WTC11 (cell line): ENCODE data around the gene TNIP2. TPM values are rescaled to one million over a fixed set of nuclear protein-coding genes. Genes with fewer than 3 reads are reported as not detected.

ENCODE experiments used
- ATAC-seq: fragments of 200-7000 bp; cut with Tn5 transposase; 2 replicates; pipeline ENCODE4 v1.10.0; 2021; ENCODE audit warnings: mild to moderate bottlenecking, moderate library complexity
- CTCF ChIA-PET: fragments of 300-600 bp; sonication (Branson Sonifier 250); formaldehyde crosslinking; loops from one replicate; lab custom pipeline; 2021; ENCODE audit warnings: antibody characterized with exemption; lab: Charles Lee
- POLR2A ChIA-PET: fragments of 350-600 bp; sonication (Branson Sonifier 250); formaldehyde crosslinking; loops from one replicate; lab custom pipeline; 2021; ENCODE audit warnings: antibody characterized with exemption; lab: Charles Lee
- DNase-seq: peaks from one replicate; pipeline ENCODE4 v3.0.0; 2021; ENCODE audit warnings: low spot score
- H3K27ac Mint-ChIP-seq: 2 replicates; pipeline ENCODE4 v1.8.0; 2021; ENCODE audit warnings: mixed read lengths
- H3K27me3 Mint-ChIP-seq: 2 replicates; pipeline ENCODE4 v1.8.0; 2021; ENCODE audit warnings: low read depth, mild to moderate bottlenecking, moderate library complexity, mixed read lengths
- H3K36me3 Mint-ChIP-seq: 2 replicates; pipeline ENCODE4 v1.8.0; 2021; ENCODE audit warnings: mixed read lengths
- H3K4me1 Mint-ChIP-seq: 2 replicates; pipeline ENCODE4 v1.8.0; 2022; ENCODE audit warnings: mixed read lengths
- H3K4me3 Mint-ChIP-seq: 2 replicates; pipeline ENCODE4 v1.8.0; 2021; ENCODE audit warnings: mild to moderate bottlenecking, moderate library complexity, mixed read lengths
- H3K9me3 Mint-ChIP-seq: 2 replicates; pipeline ENCODE4 v1.8.0; 2021; ENCODE audit warnings: mixed read lengths
- ATF1 ChIP-seq: sonication (generic); formaldehyde crosslinking; IDR thresholded peaks from 2 replicates; pipeline ENCODE4 v1.8.1; 2023; ENCODE audit warnings: mild to moderate bottlenecking, moderate library complexity, missing genetic modification reagents
- ATF2 ChIP-seq: sonication (generic); formaldehyde crosslinking; IDR thresholded peaks from 2 replicates; pipeline ENCODE4 v1.8.1; 2022; ENCODE audit warnings: low read depth, missing genetic modification reagents, borderline replicate concordance
- ATF3 ChIP-seq: sonication (generic); formaldehyde crosslinking; conservative IDR thresholded peaks from 2 replicates; pipeline ENCODE4 v1.8.1; 2022; ENCODE audit warnings: mild to moderate bottlenecking, missing genetic modification reagents
- CBFB ChIP-seq: sonication (generic); formaldehyde crosslinking; IDR thresholded peaks from 2 replicates; pipeline ENCODE4 v1.8.1; 2022; ENCODE audit warnings: mild to moderate bottlenecking, low read depth, missing genetic modification reagents
- ERG ChIP-seq: fragments of 250-450 bp; sonication (Bioruptor Pico); IDR thresholded peaks from 2 replicates; pipeline ENCODE4 v1.8.0; 2021; ENCODE audit warnings: mild to moderate bottlenecking
- ESRRA ChIP-seq: sonication (generic); formaldehyde crosslinking; IDR thresholded peaks from 2 replicates; pipeline ENCODE4 v1.8.1; 2022; ENCODE audit warnings: mild to moderate bottlenecking, missing genetic modification reagents, borderline replicate concordance
- ETV6 ChIP-seq: sonication (generic); formaldehyde crosslinking; IDR thresholded peaks from 2 replicates; pipeline ENCODE4 v1.8.1; 2022; ENCODE audit warnings: mild to moderate bottlenecking, missing genetic modification reagents
- GTF2I ChIP-seq: fragments of 250-450 bp; sonication (Bioruptor Pico); conservative IDR thresholded peaks from 2 replicates; pipeline ENCODE4 v1.4.0; 2021; ENCODE audit warnings: mild to moderate bottlenecking
- HMGXB4 ChIP-seq: sonication (generic); formaldehyde crosslinking; IDR thresholded peaks from 2 replicates; pipeline ENCODE4 v1.8.1; 2023; ENCODE audit warnings: mild to moderate bottlenecking, moderate library complexity, missing genetic modification reagents
- JUN ChIP-seq: sonication (generic); formaldehyde crosslinking; IDR thresholded peaks from 2 replicates; pipeline ENCODE4 v1.8.0; 2023; ENCODE audit warnings: mild to moderate bottlenecking, missing genetic modification reagents
- KAT7 ChIP-seq: sonication (generic); formaldehyde crosslinking; IDR thresholded peaks from 2 replicates; pipeline ENCODE4 v1.8.1; 2023; ENCODE audit warnings: missing genetic modification reagents, mild to moderate bottlenecking, borderline replicate concordance
- MLX ChIP-seq: sonication (generic); formaldehyde crosslinking; IDR thresholded peaks from 2 replicates; pipeline ENCODE4 v1.8.1; 2023; ENCODE audit warnings: mild to moderate bottlenecking, missing genetic modification reagents, moderate library complexity
- MYBL2 ChIP-seq: sonication (generic); formaldehyde crosslinking; IDR thresholded peaks from 2 replicates; pipeline ENCODE4 v1.8.1; 2023; ENCODE audit warnings: mild to moderate bottlenecking, moderate library complexity, missing genetic modification reagents
- NFYB ChIP-seq: sonication (generic); formaldehyde crosslinking; conservative IDR thresholded peaks from 2 replicates; pipeline ENCODE4 v1.8.0; 2022; ENCODE audit warnings: low read depth, missing genetic modification reagents
- OVOL2 ChIP-seq: fragments of 250-450 bp; sonication (Bioruptor Pico); IDR thresholded peaks from 2 replicates; pipeline ENCODE4 v1.9.0; 2021; ENCODE audit warnings: mild to moderate bottlenecking, borderline replicate concordance
- SMAD3 ChIP-seq: sonication (generic); formaldehyde crosslinking; IDR thresholded peaks from 2 replicates; pipeline ENCODE4 v1.8.0; 2022; ENCODE audit warnings: missing genetic modification reagents, mild to moderate bottlenecking, borderline replicate concordance
- TCF7 ChIP-seq: sonication (generic); formaldehyde crosslinking; IDR thresholded peaks from 2 replicates; pipeline ENCODE4 v1.8.0; 2022; ENCODE audit warnings: mild to moderate bottlenecking, low read depth, missing genetic modification reagents, moderate library complexity
- TEAD1 ChIP-seq: sonication (generic); formaldehyde crosslinking; IDR thresholded peaks from 2 replicates; pipeline ENCODE4 v1.8.0; 2022; ENCODE audit warnings: mild to moderate bottlenecking, missing genetic modification reagents
- USF1 ChIP-seq: sonication (generic); formaldehyde crosslinking; IDR thresholded peaks from 2 replicates; pipeline ENCODE4 v1.8.0; 2022; ENCODE audit warnings: mild to moderate bottlenecking, missing genetic modification reagents
- ZNF317 ChIP-seq: sonication (generic); formaldehyde crosslinking; IDR thresholded peaks from 2 replicates; pipeline ENCODE4 v1.8.1; 2023; ENCODE audit warnings: low read depth, mild to moderate bottlenecking, moderate library complexity, missing genetic modification reagents, borderline replicate concordance
- ZNF416 ChIP-seq: fragments of 250-450 bp; sonication (Bioruptor Pico); IDR thresholded peaks from 2 replicates; pipeline ENCODE4 v1.9.0; 2021; ENCODE audit warnings: mild to moderate bottlenecking, inconsistent platforms
- ZNF512 ChIP-seq: sonication (generic); formaldehyde crosslinking; IDR thresholded peaks from 2 replicates; pipeline ENCODE4 v1.8.1; 2022; ENCODE audit warnings: missing genetic modification reagents, borderline replicate concordance
- total RNA-seq: library from RNA; stranded (reverse); gene quantifications from 3 replicates; pipeline ENCODE4 v1.2.3, GENCODE V29; 2021
- TF ChIP-seq, protein P1 (sequence below): sonication (generic); formaldehyde crosslinking; IDR thresholded peaks from 2 replicates; pipeline ENCODE4 v1.8.1; 2023; ENCODE audit warnings: mild to moderate bottlenecking, missing genetic modification reagents, moderate library complexity

TNIP2 gene
- total RNA-seq, 1 experiment from 2014 or later = 44.4 TPM

GRCh38 chr4:2786152-2786671, 30.1 kb upstream of the TNIP2 start:
- no peak for DNase-seq
- POLR2A ChIA-PET = interaction anchor here (0.7 kb wide), 1 partner anchor 53 kb away, joined by 14 read pairs; no protein-coding TSS in a partner anchor
- no peak for TF ChIP-seq ZNF416 (CRISPR knock-in tag)
- TF ChIP-seq ESRRA (CRISPR knock-in tag) = no peak
- no peak for TF ChIP-seq ATF3
- TF ChIP-seq NFYB (CRISPR knock-in tag) = no peak
- TF ChIP-seq ETV6 (CRISPR knock-in tag) = no peak
- no peak for TF ChIP-seq OVOL2 (CRISPR knock-in tag)
- no peak for TF ChIP-seq SMAD3 (CRISPR knock-in tag)
- TF ChIP-seq, protein P1, sequence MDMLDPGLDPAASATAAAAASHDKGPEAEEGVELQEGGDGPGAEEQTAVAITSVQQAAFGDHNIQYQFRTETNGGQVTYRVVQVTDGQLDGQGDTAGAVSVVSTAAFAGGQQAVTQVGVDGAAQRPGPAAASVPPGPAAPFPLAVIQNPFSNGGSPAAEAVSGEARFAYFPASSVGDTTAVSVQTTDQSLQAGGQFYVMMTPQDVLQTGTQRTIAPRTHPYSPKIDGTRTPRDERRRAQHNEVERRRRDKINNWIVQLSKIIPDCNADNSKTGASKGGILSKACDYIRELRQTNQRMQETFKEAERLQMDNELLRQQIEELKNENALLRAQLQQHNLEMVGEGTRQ (CRISPR knock-in tag) = no peak
- TF ChIP-seq HMGXB4 (CRISPR knock-in tag) = no peak
- TF ChIP-seq USF1 (CRISPR knock-in tag) = no peak
- no peak for TF ChIP-seq TEAD1 (CRISPR knock-in tag)
- no peak for TF ChIP-seq JUN (CRISPR knock-in tag)
- no peak for TF ChIP-seq KAT7 (CRISPR knock-in tag)
- CTCF ChIA-PET = interaction anchor here (1.0 kb wide), 1 partner anchor 23 kb away, joined by 6 read pairs; no protein-coding TSS in a partner anchor
- Mint-ChIP-seq H3K4me3 (no peak overlapping the region), H3K27ac (no peak overlapping the region), H3K4me1 (peaks cover 19% of the 10 kb centered on the region), H3K36me3 (no peaks in the 10 kb centered on the region), H3K9me3 (0 out of 2 replicates have a peak, but pooled peaks cover 2% of the 10 kb centered on the region), H3K27me3 (peaks cover 4% of the 10 kb centered on the region; the same call in 1 of the 2 replicates)
- no peak for ATAC-seq

GRCh38 chr4:2785613-2786012, 29.5 kb upstream of the TNIP2 start:
- H3K36me3 Mint-ChIP-seq = no peaks in the 10 kb centered on the region
- H3K4me1 Mint-ChIP-seq = peaks cover 25% of the 10 kb centered on the region
- H3K27ac Mint-ChIP-seq = no peak overlapping the region
- peaks cover 4% of the 10 kb centered on the region; the same call in 1 of the 2 replicates for H3K27me3 Mint-ChIP-seq
- POLR2A ChIA-PET = interaction anchor here (0.7 kb wide), 1 partner anchor 54 kb away, joined by 14 read pairs; no protein-coding TSS in a partner anchor
- CTCF ChIA-PET = interaction anchor here (1.0 kb wide), 1 partner anchor 22 kb away, joined by 6 read pairs; no protein-coding TSS in a partner anchor
- ATAC-seq (no peak; the same call in 1 of the 2 replicates), DNase-seq (no peak)
- H3K9me3 Mint-ChIP-seq = 0 out of 2 replicates have a peak, but pooled peaks cover 4% of the 10 kb centered on the region
- no peak overlapping the region for H3K4me3 Mint-ChIP-seq
- no peak for TF ChIP-seq ERG (CRISPR knock-in tag)
- TF ChIP-seq MYBL2 (CRISPR knock-in tag) = no peak
- no peak for TF ChIP-seq CBFB (CRISPR knock-in tag)
- no peak for TF ChIP-seq ZNF512 (CRISPR knock-in tag)
- no peak for TF ChIP-seq ETV6 (CRISPR knock-in tag)
- TF ChIP-seq GTF2I = no peak
- no peak for TF ChIP-seq ATF2
- TF ChIP-seq ATF1 = no peak
- TF ChIP-seq TCF7 (CRISPR knock-in tag) = no peak
- no peak for TF ChIP-seq HMGXB4 (CRISPR knock-in tag)
- TF ChIP-seq MLX (CRISPR knock-in tag) = no peak
- TF ChIP-seq ZNF317 (CRISPR knock-in tag) = no peak
